Daoy (cell line): ENCODE data around the gene SCARF1. TPM values are rescaled to one million over a fixed set of nuclear protein-coding genes. Genes with fewer than 3 reads are reported as not detected.

Experiments
- DNase-seq: peaks from one replicate; pipeline ENCODE4 v3.0.0-alpha.2; 2015; ENCODE audit warnings: low read depth
- total RNA-seq: library from RNA; depleted of rRNA; stranded (reverse); fragments of >200 nt; shearing (Covaris generic); gene quantifications from 2 replicates; pipeline ENCODE4 v1.2.3, GENCODE V29; 2014; rRNA removed

Gene SCARF1
- total RNA-seq, 1 experiment from 2014 or later = 4.0 TPM

GRCh38 chr17:1598399-1599095 lies 47.0 kb downstream of the SCARF1 start:
- DNase-seq = no peak

GRCh38 chr17:1597861-1598342 lies 47.6 kb downstream of the SCARF1 start:
- DNase-seq = no peak

GRCh38 chr17:1593630-1593931 lies 52.0 kb downstream of the SCARF1 start:
- DNase-seq = no peak

GRCh38 chr17:1592751-1593629 lies 52.5 kb downstream of the SCARF1 start:
- no peak for DNase-seq

- DNase-seq = no peak
Measured at GRCh38 chr17:1591474-1592090, 54.0 kb downstream of the SCARF1 start.

- DNase-seq = no peak
Measured at GRCh38 chr17:1590747-1591473, 54.6 kb downstream of the SCARF1 start.

- peak; percentile 94 for DNase-seq
Measured at GRCh38 chr17:1590029-1590746, 55.3 kb downstream of the SCARF1 start.

- DNase-seq = no peak
Measured at GRCh38 chr17:1588821-1589585, 56.5 kb downstream of the SCARF1 start.

GRCh38 chr17:1584167-1584566 lies 61.4 kb downstream of the SCARF1 start:
- no peak for DNase-seq

Other genes starting within 250 kb of the SCARF1 start
- gene YWHAE, start 245.5 kb downstream of the SCARF1 start, total RNA-seq = 772 and 1,216 TPM in 2 replicates
- 118 and 126 TPM in 2 replicates for gene CRK, start 189.5 kb downstream of the SCARF1 start, total RNA-seq
- 55.9 and 57.2 TPM in 2 replicates for gene MYO1C, start 153.0 kb downstream of the SCARF1 start, total RNA-seq
- gene INPP5K, start 129.1 kb downstream of the SCARF1 start, total RNA-seq = 27.4 and 43.3 TPM in 2 replicates
- gene PITPNA, start 82.9 kb downstream of the SCARF1 start, total RNA-seq = 20.7 and 22.6 TPM in 2 replicates
- gene SLC43A2, start 16.9 kb downstream of the SCARF1 start, total RNA-seq = 11.5 and 11.9 TPM in 2 replicates
- gene RILP, start 4.1 kb upstream of the SCARF1 start, total RNA-seq = 7.7 and 40.7 TPM in 2 replicates
- 63.9 and 93.3 TPM in 2 replicates for gene PRPF8, start 39.1 kb upstream of the SCARF1 start, total RNA-seq
- gene TLCD2, start 64.6 kb upstream of the SCARF1 start, total RNA-seq = 0.17 and 0.71 TPM in 2 replicates
- 16.5 and 16.7 TPM in 2 replicates for gene WDR81, start 79.0 kb upstream of the SCARF1 start, total RNA-seq
- 0.06 and 0.80 TPM in 2 replicates for gene SERPINF2, start 97.1 kb upstream of the SCARF1 start, total RNA-seq
- gene SERPINF1, start 116.3 kb upstream of the SCARF1 start, total RNA-seq = 0.69 and 2.6 TPM in 2 replicates
- gene SMYD4, start 184.2 kb upstream of the SCARF1 start, total RNA-seq = 10.1 and 11.0 TPM in 2 replicates
- gene RPA1, start 184.3 kb upstream of the SCARF1 start, total RNA-seq = 25.4 and 29.9 TPM in 2 replicates